Ovary (tissue), 3 donors: ENCODE data around the gene KIAA1671.

Experiments
- EP300 ChIP-seq: sonication (generic); formaldehyde crosslinking; IDR thresholded peaks from one replicate; pipeline ENCODE4 v1.6.1; 2017; ENCODE audit warnings: antibody characterized with exemption
- POLR2A ChIP-seq: fragments of 450-650 bp; IDR thresholded peaks from one replicate; pipeline ENCODE4 v1.6.1; 2017; ENCODE audit warnings: antibody characterized with exemption, mild to moderate bottlenecking, moderate library complexity
- TF ChIP-seq, protein P1 (sequence below), 3 donors: fragments of 450-650 bp in 2 of 3; fragments of 200-600 bp in 1 of 3; IDR thresholded peaks; one replicate each; pipeline versions ENCODE4 v1.5.1 to v1.8.0; 2016 to 2022; ENCODE audit warnings: antibody characterized with exemption in 3 of 3, mild to moderate bottlenecking in 1 of 3
- donor health status: DM: no; HTN: no; CAD: no.

DNA sequence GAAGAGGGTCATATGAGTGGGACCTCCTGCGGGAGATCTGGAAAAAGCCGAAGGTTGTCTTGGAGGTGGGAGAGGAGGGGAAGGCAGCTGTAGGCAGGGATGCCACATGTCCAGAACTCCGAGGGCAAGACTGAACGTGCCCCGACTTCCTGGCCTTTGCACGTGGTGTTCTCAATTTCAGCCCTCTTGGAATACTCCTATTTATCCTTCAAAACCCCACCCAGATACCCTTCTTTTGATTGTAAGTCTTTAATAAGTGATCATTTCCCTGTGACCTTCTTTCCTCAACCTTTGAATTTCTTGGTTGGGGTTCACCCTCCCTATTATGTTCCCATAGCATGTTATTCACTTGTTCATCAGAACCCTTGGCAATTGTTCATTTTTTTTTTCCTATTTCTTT lies 151.9 kb downstream of the KIAA1671 start:
- TF ChIP-seq, protein P1, sequence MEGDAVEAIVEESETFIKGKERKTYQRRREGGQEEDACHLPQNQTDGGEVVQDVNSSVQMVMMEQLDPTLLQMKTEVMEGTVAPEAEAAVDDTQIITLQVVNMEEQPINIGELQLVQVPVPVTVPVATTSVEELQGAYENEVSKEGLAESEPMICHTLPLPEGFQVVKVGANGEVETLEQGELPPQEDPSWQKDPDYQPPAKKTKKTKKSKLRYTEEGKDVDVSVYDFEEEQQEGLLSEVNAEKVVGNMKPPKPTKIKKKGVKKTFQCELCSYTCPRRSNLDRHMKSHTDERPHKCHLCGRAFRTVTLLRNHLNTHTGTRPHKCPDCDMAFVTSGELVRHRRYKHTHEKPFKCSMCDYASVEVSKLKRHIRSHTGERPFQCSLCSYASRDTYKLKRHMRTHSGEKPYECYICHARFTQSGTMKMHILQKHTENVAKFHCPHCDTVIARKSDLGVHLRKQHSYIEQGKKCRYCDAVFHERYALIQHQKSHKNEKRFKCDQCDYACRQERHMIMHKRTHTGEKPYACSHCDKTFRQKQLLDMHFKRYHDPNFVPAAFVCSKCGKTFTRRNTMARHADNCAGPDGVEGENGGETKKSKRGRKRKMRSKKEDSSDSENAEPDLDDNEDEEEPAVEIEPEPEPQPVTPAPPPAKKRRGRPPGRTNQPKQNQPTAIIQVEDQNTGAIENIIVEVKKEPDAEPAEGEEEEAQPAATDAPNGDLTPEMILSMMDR (IDR thresholded peaks at IDR 0.05) = no peak
- no peak for TF ChIP-seq POLR2A
- no peak for TF ChIP-seq EP300
